GM19438 (cell line): ENCODE data around the gene OTX1.
"Not testable (repeated sequence)": the region's sequence is repeated elsewhere in the genome, so short reads cannot be mapped to it uniquely, and the experiment has no call there.

ENCODE experiments used
- ATAC-seq: cut with Tn5 transposase; IDR thresholded peaks from one replicate; pipeline ENCODE4 v1.9.1; 2021; ENCODE audit warnings: low read depth; ENCODE audit not compliant: unreplicated experiment

OTX1 gene

DNA sequence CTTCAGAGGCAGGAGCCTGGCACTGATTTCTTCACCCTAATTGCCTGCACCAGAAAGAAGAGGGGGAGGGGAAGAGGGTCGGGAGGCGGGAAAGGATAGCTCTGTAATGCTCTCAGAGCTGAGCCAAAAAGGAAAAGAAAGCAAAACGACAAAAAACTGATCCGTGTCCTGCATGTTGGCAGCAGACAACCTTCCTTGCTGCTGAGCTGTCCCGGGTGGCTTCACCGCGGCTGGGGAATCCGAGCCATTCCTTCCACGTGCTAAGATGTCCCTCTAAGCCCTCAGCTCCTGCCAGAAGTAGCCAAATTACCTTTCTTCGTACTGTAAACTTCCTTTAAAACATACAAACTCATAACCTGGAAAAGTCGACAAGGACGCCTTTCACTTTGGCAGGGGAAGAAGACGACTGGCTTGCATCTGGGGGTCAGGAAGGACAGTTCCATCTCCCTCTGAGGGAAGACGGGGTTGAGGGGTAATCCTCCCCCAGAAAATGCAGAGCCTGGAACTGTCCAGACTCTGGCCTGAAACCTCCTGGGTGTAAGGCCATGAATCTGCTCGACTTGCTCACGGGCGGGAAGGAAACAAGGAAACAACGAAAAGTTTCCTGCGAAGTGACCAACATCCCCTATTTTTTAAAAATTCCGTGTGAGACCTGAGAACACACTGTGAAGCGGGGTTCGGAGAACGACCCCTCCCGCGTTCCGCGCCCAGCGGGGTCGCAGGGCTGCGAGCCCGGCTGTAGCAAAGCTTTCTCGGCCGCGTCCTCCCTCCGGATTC is 7.7 kb downstream of the OTX1 start:
- ATAC-seq: no peak

DNA sequence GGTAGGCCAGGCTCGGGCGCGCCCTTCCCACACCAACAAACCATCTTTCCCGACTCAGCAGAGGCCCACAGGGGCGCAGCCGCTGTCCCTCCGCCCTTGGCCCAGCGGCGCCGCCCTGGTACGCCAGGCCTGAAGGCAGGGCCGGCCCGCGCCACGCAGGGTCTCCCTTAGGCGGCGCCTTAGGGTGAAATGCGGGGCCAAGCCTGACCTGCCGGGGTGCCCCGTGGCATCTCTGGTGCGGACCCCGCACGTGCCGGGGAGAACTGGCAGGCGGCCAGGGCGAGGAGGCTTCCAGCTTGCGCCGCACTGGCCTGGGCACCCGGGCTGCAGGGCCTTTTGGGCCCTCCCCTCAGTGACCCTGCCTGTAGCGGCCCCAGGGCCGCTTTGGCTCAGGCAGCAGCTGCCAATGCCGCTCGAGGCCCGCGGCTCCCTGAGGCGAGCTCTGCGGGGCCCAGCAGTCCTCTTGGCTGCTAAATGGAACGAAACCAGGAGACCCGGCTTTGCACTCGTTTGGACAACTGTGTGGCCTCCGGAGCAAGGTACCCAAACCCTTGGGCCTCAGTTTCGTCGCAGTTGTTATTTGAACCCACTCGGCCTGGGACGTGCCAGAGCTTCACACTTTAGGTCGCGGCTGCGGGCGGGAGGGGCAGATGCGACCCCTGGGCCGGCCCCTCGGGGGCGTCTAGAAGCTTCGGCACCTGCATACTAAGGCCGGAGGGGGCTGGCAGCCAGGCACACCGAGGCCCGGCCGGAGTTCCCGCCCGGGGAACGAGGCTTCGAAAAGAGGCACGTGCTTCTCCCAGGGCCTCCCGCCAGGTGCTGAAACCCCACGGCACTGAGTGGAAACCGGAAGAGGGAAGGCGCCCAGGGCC is 8.5 kb downstream of the OTX1 start:
- ATAC-seq: no peak

DNA sequence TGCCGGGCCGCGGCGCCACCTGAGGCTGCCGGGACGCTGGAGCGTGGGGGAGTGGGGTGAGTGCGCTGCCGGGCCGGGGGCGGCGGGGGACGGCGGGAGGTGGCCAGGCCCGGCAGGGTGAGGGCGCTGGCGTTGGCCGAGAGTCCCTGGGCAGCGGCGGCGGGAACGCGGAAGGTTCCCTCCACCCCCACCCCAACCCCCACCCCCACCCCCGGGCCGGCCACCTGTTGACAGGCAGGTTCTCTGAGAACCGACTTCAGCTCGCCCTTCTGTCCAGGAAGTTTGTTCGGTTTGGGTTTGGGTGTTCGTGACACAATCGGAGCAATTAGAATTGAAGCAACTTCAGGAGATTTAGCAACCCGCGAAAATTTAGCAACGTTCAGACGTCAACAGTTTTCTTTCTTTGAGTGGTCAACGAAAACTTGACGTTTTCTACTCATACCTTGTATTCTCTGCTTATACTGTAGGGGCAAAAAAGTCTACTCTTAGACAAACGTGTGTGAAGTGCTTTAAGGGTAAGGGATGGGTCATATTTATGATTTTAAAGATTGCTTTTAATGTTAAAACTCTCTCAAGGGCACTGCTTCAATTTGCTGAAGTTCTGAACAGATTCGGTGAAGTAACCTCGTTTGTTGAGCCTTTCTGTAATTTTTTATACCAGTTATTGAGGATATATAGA is 9.3 kb downstream of the OTX1 start:
- ATAC-seq: no peak

DNA sequence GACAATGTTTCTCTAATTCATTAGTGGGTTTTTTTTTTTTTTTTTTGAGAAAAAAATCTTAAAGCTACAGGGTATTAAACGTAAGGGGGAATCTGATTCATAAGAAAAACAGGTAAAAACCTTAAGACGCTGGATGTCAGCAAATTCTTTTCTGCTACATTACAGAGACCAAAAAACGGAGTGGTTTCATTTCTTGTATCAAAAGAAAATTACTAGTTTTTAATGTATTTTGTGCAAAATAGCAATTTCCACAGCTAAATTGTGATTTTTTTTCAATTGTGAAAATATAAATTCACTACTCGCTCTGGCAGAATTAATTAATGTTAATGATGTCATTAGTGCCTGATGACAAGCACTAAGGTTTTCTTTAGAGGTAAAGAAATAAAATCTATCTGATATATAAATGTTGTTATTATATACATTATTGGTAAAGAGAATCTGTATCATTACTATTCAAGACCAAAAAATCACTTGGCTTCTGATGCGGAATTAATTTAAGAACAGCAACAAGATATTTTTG is 9.9 kb downstream of the OTX1 start:
- ATAC-seq: no peak

DNA sequence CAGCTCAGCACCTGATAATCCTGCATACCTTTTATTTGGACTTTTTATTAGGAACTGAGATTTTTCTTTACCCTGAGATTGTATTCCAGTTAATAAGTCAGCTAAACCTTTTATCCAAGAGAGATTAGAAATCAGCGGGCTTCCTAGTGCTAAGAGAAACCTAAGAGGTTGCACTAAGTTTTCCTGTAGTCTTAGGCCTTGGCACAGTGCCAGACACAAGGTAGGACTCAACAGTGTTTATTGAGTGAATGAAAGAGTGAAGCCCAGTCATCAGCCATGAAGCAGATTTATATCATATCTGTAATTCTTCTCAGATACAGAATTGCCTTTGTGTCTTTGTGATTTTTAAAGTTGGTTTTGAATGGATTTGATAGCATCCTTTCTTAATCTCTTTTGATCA is 13.6 kb downstream of the OTX1 start:
- no peak for ATAC-seq

DNA sequence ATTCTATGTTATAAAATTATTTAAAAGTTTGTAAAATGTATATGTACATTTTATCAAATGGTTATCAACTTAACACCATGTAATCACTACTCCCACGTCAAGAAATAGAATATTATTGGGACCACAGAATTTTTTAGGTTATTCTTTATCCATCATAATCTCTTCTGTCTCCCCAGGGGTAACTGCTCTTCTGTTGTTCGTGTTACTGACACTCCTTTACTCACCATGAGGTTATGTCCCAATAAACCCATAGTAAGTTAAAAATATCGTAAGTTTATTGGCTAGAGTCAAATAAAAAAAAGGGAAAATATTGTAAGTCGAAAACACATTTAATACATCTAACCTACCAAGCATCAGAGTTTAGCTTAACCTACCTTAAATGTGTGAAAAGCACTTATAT is 14.0 kb downstream of the OTX1 start:
- no peak for ATAC-seq

DNA sequence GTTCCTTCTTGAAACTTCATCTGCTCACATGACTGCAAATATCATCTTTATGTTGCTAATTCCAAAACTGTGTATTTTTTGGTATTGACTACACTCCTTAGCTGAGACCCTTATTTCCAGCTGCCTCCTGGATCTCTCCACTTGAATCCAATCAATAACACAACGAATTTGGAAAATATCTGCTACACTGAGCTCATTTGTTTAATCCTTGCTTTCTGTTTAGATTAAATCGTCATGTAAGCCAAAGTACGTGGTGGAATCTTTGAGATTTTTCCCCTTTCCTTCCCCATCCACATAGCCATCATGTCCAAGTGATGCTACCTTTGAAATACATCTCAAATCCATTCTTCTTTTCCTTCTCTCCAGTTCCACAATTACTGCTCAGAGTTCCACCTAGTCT is 15.6 kb downstream of the OTX1 start:
- ATAC-seq: no peak

DNA sequence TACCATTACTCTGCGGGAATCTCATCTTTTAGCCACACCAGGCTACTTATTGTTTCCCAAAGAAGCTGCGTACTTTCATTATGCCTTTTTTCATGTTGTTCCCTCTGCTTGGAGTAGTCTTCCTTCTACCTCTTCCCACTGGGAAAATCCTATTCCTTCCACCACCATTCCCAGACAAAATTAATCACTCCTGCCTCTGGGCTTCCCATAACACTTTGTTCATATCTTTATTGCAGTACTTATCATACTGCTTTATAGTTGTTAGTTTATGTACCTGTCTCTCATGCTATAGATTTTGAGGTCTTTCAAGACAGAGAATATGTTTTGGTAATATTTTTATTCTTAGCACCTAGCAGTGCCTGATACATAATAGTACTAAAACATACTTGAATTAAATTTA is 16.2 kb downstream of the OTX1 start:
- no peak for ATAC-seq

DNA sequence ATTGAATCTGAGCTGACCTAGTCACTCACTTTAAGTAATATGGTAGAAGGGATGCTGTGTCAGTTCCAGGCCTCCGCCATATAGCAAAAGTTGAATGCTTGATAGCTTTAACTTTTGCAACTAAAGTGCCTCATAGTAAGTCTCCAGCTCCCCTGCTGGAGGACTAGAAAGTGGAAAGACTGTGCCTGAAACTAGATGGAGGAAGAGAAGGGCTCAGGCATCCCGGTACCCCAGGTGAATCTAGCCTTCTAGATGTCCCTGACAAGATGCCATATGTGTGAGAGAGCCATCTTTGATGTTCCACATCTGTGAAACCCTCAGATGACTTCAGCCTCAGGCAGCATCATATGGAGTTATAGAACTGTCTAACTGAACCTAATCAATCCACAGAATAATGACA is 21.0 kb downstream of the OTX1 start:
- no peak for ATAC-seq

DNA sequence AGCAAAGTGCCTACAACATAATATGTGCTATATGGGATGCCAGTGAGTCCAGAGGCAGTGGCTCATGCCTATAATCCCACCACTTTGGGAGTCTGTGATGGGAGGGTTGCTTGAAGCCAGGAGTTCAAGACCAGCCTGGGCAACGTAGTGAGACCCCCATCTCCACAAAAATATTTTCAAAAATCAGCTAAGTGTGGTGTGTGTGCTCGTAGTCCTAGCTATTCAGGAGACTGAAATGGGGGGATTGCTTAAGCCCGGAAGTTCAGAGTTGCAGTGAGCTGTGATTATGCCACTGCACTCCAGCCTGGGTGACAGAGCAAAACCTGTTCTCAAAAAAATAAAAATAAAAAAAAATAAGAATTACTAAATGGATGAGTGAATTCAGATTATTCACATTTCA is 23.4 kb downstream of the OTX1 start:
- no peak for ATAC-seq

DNA sequence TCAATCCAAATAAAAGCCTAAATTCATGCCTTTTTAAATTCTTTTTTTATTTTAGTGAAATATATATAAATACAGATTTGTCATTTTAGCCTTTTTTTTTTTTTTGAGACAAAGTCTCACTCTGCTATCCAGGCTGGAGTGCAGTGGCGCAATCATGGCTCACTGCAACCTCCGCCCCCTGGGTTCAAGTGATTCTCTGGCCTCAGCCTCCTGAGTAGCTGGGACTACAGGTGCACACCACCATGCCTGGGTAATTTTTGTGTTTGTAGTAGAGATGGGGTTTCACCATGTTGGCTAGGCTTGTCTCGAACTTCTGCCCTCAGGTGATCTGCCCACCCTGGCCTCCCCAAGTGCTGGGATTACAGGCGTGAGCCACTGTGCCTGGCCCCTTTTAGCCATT is 23.8 kb downstream of the OTX1 start:
- ATAC-seq: not testable (repeated sequence)

DNA sequence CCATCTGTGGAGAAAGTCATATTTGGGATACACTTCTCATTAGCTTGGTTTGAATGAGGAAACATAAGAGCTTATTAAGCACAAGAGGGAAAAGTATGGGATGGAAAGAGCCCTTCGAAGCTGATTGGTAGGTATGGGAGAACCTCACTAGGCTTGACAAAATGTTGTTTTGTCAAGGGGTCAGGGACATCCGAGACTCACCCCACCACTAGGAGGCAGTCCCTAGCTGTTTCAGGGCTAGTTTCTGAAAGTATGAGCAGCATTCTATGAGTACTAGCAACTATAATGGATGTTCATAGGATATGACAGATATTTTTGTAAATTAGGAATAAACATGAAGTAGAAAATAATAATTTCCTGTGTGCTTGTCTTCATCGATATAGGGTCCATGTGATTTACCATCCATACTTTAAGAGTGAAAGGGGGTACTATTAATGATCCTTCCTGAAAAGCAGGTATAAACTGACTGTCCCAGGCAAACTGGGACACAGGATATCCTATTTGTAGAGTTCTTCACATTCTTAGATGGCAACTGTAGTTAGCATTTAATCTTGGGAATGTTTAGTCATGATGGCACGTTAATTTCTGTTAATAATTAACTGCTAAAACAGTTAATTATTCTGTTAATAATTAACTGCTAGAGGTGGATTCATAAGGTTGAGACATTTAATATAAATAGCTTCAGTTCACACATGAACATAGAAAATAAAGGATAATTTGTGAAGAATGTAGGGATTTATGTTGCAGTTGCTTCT is 28.4 kb downstream of the OTX1 start:
- no peak for ATAC-seq

DNA sequence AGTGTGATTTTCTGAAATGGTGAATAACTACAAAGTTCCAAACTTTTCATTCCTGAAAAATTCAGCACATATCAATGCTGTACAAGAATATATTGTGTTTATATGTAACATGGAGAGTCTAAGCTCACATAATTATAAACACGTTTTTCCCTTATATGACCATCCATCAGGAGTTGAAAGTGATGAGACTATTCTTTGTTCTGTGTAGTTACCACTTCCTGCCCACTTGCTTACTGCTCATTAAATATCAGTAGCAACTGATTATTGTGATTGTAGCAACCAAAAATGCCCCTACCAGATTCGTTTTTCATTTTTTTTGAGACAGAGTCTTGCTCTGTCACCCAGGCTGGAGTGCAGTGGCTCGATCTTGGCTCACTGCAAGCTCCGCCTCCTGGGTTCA is 30.8 kb downstream of the OTX1 start:
- ATAC-seq: no peak

DNA sequence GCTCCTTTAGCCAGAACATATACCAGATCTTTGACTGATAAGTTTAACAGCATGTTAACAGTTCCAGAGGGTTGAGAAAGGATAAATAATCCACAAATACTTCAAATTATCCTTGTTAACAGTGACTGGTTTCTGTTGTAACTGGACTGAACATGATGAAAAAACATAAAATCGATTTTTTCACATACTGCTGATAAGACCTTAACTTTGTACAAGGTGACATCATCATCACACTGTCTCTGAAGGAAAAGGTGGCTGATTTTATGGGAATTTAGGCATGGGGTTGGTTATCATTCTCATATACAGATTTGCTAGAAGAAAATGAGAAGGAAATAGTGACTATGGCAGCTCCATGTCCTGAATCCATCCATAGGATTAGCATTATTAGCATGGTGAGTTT is 36.1 kb downstream of the OTX1 start:
- ATAC-seq: no peak

DNA sequence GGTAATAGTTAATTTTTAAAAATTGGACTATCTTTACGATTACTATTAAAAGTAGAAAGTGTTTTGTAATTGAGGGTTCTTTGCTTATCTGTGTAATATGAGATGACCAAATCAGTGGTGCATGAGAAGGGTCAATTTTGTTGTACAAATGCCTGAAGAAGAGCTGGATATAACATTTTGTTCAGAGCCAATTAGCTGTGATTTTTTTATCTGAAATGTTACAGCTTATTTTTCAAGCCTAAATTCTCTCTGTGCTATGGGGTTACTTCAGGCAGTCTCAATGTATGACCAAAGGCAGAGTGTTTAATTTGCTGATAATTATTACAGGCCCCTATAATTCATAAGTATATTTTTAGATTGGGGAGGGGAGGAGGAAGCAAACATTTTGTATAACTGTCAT is 41.8 kb downstream of the OTX1 start:
- no peak for ATAC-seq

DNA sequence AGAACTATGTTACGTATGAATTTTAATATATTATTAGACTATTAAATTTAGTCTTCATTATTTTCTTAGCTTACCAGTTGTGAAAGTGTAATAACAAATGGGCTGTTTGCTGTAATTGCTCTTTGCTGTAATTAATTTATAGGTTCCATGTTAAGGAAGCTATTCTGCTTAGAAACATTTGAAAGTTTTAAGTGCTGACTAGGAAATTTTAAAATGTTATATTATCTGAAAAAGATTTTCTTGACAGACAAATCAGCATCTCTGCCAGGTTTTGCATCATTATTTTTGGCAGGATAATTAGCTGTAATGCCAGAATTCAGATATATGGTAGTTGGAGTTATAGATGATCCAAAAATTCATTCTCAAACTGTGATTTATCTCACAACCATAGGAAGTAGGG is 42.2 kb downstream of the OTX1 start:
- ATAC-seq: no peak

DNA sequence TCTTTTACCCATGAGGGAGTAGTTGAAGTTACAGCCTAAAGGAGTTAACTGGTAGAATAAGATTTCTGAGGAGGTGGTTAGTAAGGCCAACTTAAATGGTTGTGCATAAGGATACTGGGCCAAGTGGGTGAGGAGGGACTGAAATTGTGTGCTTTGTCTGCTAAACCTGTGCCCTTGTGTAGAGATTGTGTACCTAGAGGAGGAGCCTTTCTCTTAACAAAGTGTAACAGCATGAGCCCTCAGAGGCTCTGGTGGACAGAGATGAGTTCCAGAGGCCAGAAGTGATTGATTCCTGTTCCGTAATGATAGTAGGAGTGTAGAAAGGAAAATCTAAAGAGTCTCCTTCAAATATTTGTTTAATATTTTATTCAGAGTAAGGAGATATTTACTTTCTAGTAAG is 42.9 kb downstream of the OTX1 start:
- ATAC-seq: no peak

DNA sequence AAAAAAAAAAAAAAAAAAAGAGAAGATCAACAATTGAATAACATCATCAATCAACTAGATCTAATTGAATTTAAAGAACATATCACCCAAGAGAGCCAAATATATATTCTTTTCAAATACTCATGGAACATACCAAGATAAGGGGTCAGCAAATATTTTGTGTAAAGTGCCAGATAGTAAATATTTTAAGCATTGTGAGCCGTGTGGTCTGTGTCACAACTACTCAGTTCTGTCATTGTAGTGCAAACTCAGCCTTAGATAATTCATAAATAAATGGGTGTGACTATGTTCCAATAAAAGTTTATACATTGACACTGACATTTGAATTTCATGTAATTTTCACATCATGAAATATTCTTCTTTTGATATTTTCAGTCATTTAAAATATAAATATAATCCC is 45.9 kb downstream of the OTX1 start:
- no peak for ATAC-seq

DNA sequence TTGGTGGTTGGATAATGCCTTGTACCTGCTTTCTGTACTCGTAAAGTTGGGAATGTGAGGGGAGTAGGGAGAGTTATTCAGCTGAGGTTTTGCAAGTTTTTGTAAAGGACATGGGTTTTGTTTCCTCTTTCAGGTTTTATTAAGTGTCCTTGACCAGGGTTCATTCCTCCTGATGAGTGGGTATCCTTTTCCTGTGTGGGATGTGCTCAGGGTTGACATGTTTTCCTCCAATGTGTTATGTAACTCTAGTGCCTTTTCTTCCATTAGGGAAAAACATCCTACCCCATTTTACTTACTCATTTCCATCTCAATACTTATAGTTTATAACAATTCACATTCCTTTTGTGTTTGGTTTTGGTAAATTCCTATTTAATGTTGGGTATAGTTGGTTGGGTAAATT is 48.4 kb downstream of the OTX1 start:
- no peak for ATAC-seq

DNA sequence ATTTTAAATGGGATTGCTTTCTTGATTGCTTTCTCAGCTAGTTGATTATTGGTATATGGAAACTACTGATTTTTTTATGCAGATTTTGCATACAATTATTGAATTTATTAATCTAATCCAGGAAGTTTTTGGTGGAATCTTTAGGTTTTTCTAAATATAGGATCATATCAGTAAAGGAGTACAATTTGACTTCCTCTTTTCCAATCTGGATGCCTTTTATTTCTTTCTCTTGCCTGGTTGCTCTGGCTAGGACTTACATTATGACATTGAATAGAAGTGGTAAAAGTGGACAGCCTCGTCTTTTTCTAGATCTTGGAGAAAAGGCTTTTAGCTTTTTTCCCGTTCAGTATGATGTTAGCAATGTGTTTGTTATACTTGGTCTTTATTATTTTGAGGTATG is 51.3 kb downstream of the OTX1 start:
- no peak for ATAC-seq

DNA sequence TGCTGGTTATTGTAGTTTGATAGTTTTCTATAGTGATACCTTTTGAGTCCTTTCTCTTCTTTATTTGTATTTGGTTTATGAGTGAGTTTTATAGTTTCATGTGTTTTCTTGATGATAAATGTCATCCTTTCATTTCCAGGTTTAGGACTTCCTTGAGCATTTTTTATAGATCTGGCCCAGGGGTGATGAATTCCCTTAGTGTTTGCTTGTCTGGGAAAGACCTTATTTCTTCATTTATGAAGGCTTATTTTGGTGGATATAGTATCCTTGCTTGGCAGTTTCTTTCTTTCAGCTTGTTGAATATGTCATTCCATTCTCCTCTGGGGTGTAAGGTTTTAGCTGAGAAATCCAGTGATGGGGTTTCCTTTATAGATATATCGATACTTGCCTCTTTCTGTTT is 53.9 kb downstream of the OTX1 start:
- ATAC-seq: no peak
